Left ventricle myocardium inferior (tissue), 1 donor: Measurements from ENCODE around the gene EGLN1. TPM values are rescaled to one million over a fixed set of nuclear protein-coding genes. Genes with fewer than 3 reads are reported as not detected.

Experiments used
- DNase-seq: peaks from one replicate; pipeline ENCODE4 v3.0.0-alpha.2; 2020
- H3K27ac ChIP-seq: fragments of 200-600 bp; replicated peaks from 2 replicates; pipeline ENCODE4 v1.8.0; 2021
- H3K27me3 ChIP-seq: fragments of 200-600 bp; 2 replicates; pipeline ENCODE4 v1.8.0; 2021; ENCODE audit warnings: low read depth
- H3K36me3 ChIP-seq: fragments of 200-600 bp; 2 replicates; pipeline ENCODE4 v1.8.0; 2021
- H3K4me1 ChIP-seq: fragments of 200-600 bp; 2 replicates; pipeline ENCODE4 v1.8.0; 2021
- H3K4me3 ChIP-seq: fragments of 200-600 bp; 2 replicates; pipeline ENCODE4 v1.8.0; 2021; ENCODE audit warnings: mild to moderate bottlenecking, moderate library complexity
- H3K9me3 ChIP-seq: fragments of 200-600 bp; replicated peaks from 2 replicates; pipeline ENCODE4 v1.8.0; 2021
- intact Hi-C: fragments of 100-400 bp; cut with micrococcal nuclease; formaldehyde crosslinking; loops from one replicate; pipeline ENCODE4 v1.11.0; 2022
- total RNA-seq: library from RNA; stranded (reverse); fragmentation: NEBNext Ultra II Directional; extraction: Animal tissue kit (Norgen Biotek cat#: 25700); gene quantifications from one replicate; pipeline ENCODE4 v1.2.1, GENCODE V29; 2021
- TF ChIP-seq, protein P1 (sequence below): fragments of 200-600 bp; IDR thresholded peaks from 2 replicates; pipeline ENCODE4 v1.8.0; 2021; ENCODE audit warnings: antibody characterized with exemption, mild to moderate bottlenecking, borderline replicate concordance
- donor health status: DM: no; HTN: yes; CAD: no; lungs with severe emphysema.

Gene EGLN1
- total RNA-seq, 1 donor from 2014 or later: 83.2 TPM

DNA sequence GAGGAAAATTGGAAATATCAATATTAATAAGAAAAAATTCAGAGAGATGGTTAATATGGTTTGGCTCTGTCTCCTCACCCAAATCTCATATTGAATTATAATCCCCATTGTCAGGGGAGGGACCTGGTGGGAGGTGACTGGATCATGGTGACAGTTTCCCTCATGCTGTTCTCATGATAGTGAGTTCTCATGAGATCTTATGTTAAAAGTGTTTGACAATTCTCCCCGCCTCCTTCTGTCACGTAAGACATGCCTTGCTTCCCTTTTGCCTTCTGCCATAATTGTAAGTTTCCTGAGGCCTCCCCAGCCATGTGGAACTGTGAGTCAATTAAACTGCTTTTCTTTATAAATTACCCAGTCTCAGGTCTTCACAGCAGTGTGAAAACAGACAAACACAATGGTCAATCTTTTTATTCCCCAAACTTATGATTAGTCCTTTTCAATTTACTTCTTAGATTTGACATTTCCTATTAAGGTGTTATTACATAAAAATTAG is 11.0 kb downstream of the EGLN1 start:
- no peak for DNase-seq
- Histone ChIP-seq H3K27me3 (no peaks in the 10 kb centered on the region), H3K9me3 (no peaks in the 10 kb centered on the region), H3K36me3 (no peaks in the 10 kb centered on the region), H3K4me3 (no peak overlapping the region), H3K27ac (no peak overlapping the region), H3K4me1 (peaks cover 100% of the 10 kb centered on the region)
- TF ChIP-seq, protein P1, sequence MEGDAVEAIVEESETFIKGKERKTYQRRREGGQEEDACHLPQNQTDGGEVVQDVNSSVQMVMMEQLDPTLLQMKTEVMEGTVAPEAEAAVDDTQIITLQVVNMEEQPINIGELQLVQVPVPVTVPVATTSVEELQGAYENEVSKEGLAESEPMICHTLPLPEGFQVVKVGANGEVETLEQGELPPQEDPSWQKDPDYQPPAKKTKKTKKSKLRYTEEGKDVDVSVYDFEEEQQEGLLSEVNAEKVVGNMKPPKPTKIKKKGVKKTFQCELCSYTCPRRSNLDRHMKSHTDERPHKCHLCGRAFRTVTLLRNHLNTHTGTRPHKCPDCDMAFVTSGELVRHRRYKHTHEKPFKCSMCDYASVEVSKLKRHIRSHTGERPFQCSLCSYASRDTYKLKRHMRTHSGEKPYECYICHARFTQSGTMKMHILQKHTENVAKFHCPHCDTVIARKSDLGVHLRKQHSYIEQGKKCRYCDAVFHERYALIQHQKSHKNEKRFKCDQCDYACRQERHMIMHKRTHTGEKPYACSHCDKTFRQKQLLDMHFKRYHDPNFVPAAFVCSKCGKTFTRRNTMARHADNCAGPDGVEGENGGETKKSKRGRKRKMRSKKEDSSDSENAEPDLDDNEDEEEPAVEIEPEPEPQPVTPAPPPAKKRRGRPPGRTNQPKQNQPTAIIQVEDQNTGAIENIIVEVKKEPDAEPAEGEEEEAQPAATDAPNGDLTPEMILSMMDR: no peak
- intact Hi-C loops: loop anchor here (10.0 kb wide), 2 partner anchors 46 to 124 kb away; no protein-coding TSS in a partner anchor

DNA sequence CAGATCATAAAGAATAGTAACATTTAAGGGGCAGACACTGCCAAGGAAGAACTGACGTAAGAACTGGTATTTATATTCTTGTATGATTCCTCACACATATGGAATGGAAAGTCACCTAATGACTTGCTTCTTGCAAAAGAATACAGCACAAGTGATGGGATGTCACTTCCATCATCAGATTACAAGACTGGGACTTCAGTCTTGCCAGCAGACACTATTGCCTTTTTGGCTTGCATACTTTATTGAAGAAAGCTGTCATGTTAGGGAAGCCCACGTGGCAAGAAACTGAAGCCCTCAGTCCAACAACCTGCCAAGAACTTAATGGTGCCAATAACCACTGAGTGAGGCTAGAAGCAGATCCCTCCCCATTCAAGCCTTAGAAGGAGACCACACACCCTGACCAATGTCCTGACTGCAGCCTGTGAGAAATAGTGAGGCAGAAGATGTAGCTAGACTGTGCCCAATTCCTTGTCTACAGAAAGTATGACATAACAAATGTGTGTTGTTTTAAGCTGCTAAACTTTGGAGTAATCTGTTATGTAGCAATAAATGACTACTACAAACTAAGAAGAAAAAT is 12.0 kb downstream of the EGLN1 start:
- no peak for DNase-seq
- Histone ChIP-seq H3K9me3 (no peaks in the 10 kb centered on the region), H3K36me3 (no peaks in the 10 kb centered on the region), H3K27me3 (no peaks in the 10 kb centered on the region), H3K27ac (no peak overlapping the region), H3K4me1 (peaks cover 100% of the 10 kb centered on the region), H3K4me3 (no peak overlapping the region)
- TF ChIP-seq, protein P1: no peak
- intact Hi-C loops: loop anchor here (10.0 kb wide), 2 partner anchors 45 to 125 kb away; no protein-coding TSS in a partner anchor

- H3K27me3 ChIP-seq: no peaks in the 10 kb centered on the region
- no peaks in the 10 kb centered on the region for H3K36me3 ChIP-seq
- intact Hi-C loops: no loop called here
- DNase-seq: no peak
- H3K27ac ChIP-seq: peak overlapping the region; percentile 36
- H3K4me1 ChIP-seq: peaks cover 100% of the 10 kb centered on the region
- H3K4me3 ChIP-seq: peak overlapping the region; percentile 14
- H3K9me3 ChIP-seq: no peaks in the 10 kb centered on the region
- TF ChIP-seq, protein P1: no peak
Observed at GRCh38 chr1:231408528-231409094, 13.5 kb downstream of the EGLN1 start.

DNA sequence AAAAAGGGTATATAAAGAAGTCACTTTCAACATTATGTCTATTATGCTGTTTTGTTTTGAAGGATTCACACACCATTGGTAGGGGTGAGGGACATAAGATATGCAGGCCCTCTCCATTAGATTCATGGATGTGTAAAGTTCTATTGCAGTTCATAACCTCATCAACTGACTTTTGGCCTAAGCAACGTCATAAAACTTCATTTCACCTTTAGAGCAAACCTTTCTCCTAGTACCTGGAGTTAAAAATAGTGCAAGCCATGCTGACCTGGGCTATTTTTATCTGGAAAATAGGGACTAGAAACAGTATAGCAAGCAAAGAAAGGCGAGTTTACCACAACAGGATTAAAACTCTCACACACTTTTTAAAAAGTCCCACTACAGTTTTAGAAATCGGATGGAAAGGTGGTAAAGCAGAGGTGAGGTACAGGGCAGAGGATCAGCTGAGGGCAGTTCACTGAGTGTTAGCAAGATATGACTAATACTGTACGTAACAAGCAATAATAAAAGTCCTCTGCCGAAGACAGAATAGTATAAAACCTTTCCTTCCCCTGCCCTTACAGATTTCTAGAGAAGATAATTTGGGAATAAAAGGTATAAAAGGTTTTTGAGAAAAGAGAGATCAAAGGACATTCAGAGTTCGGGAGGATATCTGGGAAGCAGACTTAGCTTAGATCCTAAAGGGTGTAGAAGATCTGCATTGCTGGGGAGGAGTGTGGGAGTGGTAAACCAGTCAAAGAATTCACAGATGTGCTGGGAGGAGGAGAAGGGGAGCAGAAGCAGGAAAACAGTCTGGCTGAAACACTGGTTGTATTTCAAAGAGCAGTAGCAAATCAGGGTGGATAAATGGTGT is 14.3 kb downstream of the EGLN1 start:
- no peak for DNase-seq
- intact Hi-C loops: no loop called here
- no peaks in the 10 kb centered on the region for H3K9me3 ChIP-seq
- H3K27ac ChIP-seq: peak overlapping the region; percentile 36
- TF ChIP-seq, protein P1: no peak
- no peaks in the 10 kb centered on the region for H3K36me3 ChIP-seq
- H3K4me3 ChIP-seq: peak overlapping the region; percentile 14
- H3K27me3 ChIP-seq: no peaks in the 10 kb centered on the region
- H3K4me1 ChIP-seq: peaks cover 97% of the 10 kb centered on the region

DNA sequence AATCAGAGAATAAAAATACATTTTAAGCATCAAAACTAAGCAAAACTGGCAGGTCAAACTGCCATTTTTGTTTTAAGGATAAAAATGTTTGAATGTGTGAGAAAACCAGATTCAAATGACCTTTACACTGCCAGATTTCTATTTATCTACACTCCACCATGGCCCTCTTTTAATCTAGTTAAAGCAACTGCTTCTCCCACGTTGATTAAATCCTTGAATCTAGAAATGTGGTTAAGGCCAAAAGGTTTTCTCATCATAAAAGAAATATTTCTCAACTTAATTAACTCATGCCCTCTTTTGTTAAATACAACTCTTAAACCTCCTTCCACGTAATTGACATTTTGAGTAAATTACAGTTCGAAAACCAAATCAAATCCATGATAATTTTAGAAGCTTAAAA is 15.0 kb downstream of the EGLN1 start:
- intact Hi-C loops: no loop called here
- no peaks in the 10 kb centered on the region for H3K27me3 ChIP-seq
- peak overlapping the region; percentile 36 for H3K27ac ChIP-seq
- DNase-seq: no peak
- peak overlapping the region; percentile 14 for H3K4me3 ChIP-seq
- TF ChIP-seq, protein P1: no peak
- H3K9me3 ChIP-seq: no peaks in the 10 kb centered on the region
- no peaks in the 10 kb centered on the region for H3K36me3 ChIP-seq
- peaks cover 96% of the 10 kb centered on the region for H3K4me1 ChIP-seq
